Astrocyte (in vitro differentiated cells and primary cell): Measurements from ENCODE around the gene CIC. TPM values are rescaled to one million over a fixed set of nuclear protein-coding genes. Genes with fewer than 3 reads are reported as not detected.
A peak's percentile ranks its signal among the peaks of the same experiment; 100 is the strongest.

Experiments used
- DNase-seq: peaks from one replicate; pipeline ENCODE4 v3.0.0-alpha.2; 2010; ENCODE audit warnings: low read depth
- FAIRE-seq: peaks from 2 replicates; lab custom pipeline; 2011; peaks lifted over from hg19 to GRCh38; lab: Jason Lieb, UNC
- H2AFZ ChIP-seq: 2 replicates; pipeline ENCODE4 v1.6.0; 2012; ENCODE audit warnings: low read depth, low read length, inconsistent platforms
- H3K27ac ChIP-seq: 2 replicates; pipeline ENCODE4 v1.5.1; 2011; ENCODE audit warnings: low read depth, low read length, inconsistent platforms
- H3K27me3 ChIP-seq: 2 replicates; pipeline ENCODE4 v1.6.0; 2011; ENCODE audit warnings: low read length, inconsistent platforms; ENCODE audit not compliant: insufficient read depth
- H3K36me3 ChIP-seq: 2 replicates; pipeline ENCODE4 v1.5.1; 2011; ENCODE audit warnings: low read length, inconsistent platforms; ENCODE audit not compliant: insufficient read depth
- H3K4me1 ChIP-seq: 2 replicates; pipeline ENCODE4 v1.5.1; 2011; ENCODE audit warnings: low read length, inconsistent platforms; ENCODE audit not compliant: insufficient read depth
- H3K4me2 ChIP-seq: 2 replicates; pipeline ENCODE4 v1.6.0; 2012; ENCODE audit warnings: low read length, inconsistent platforms
- H3K4me3 ChIP-seq: 2 replicates; pipeline ENCODE4 v1.5.1; 2011; ENCODE audit warnings: low read depth, mild to moderate bottlenecking, low read length, inconsistent platforms; ENCODE audit not compliant: insufficient read depth
- H3K79me2 ChIP-seq: 2 replicates; pipeline ENCODE4 v1.6.0; 2012; ENCODE audit warnings: mild to moderate bottlenecking, low read length, inconsistent platforms; ENCODE audit not compliant: insufficient read depth
- H3K9ac ChIP-seq: 2 replicates; pipeline ENCODE4 v1.6.0; 2012; ENCODE audit warnings: mild to moderate bottlenecking, low read length, inconsistent platforms
- H3K9me3 ChIP-seq: 2 replicates; pipeline ENCODE4 v1.5.1; 2012; ENCODE audit warnings: low read depth, mild to moderate bottlenecking, low read length, inconsistent platforms; ENCODE audit not compliant: insufficient read depth
- H4K20me1 ChIP-seq: 2 replicates; pipeline ENCODE4 v1.6.0; 2012; ENCODE audit warnings: low read length, inconsistent platforms; ENCODE audit not compliant: insufficient read depth
- H3K27ac Mint-ChIP-seq: one replicate; pipeline ENCODE4 v1.8.0; 2021; ENCODE audit warnings: mild to moderate bottlenecking, mixed read lengths; ENCODE audit not compliant: unreplicated experiment
- H3K27me3 Mint-ChIP-seq: one replicate; pipeline ENCODE4 v1.8.0; 2021; ENCODE audit warnings: low read depth, mixed read lengths; ENCODE audit not compliant: unreplicated experiment
- H3K36me3 Mint-ChIP-seq: one replicate; pipeline ENCODE4 v1.8.0; 2021; ENCODE audit warnings: low read depth, mixed read lengths; ENCODE audit not compliant: unreplicated experiment
- H3K4me1 Mint-ChIP-seq: one replicate; pipeline ENCODE4 v1.8.0; 2021; ENCODE audit warnings: low read depth, mixed read lengths; ENCODE audit not compliant: unreplicated experiment
- H3K4me3 Mint-ChIP-seq: one replicate; pipeline ENCODE4 v1.8.0; 2021; ENCODE audit warnings: mild to moderate bottlenecking, moderate library complexity, mixed read lengths; ENCODE audit not compliant: unreplicated experiment
- H3K9me3 Mint-ChIP-seq: one replicate; pipeline ENCODE4 v1.8.0; 2021; ENCODE audit warnings: mild to moderate bottlenecking, mixed read lengths; ENCODE audit not compliant: unreplicated experiment
- EZH2 ChIP-seq: IDR thresholded peaks from 2 replicates; pipeline ENCODE4 v1.6.1; 2012; ENCODE audit warnings: mild to moderate bottlenecking, low read length, inconsistent platforms; ENCODE audit not compliant: insufficient read depth
- total RNA-seq: library from RNA; stranded (reverse); gene quantifications from 2 replicates; pipeline ENCODE4 v1.2.1, GENCODE V29; 2021
- TF ChIP-seq, protein P1 (sequence below): IDR thresholded peaks from 2 replicates; pipeline ENCODE4 v1.5.1; 2011; ENCODE audit warnings: low read depth, mild to moderate bottlenecking, inconsistent platforms, low read length, moderate library complexity; ENCODE audit not compliant: insufficient read depth

Gene CIC
- total RNA-seq, 1 donor from 2014 or later, result 78.5 TPM

DNA sequence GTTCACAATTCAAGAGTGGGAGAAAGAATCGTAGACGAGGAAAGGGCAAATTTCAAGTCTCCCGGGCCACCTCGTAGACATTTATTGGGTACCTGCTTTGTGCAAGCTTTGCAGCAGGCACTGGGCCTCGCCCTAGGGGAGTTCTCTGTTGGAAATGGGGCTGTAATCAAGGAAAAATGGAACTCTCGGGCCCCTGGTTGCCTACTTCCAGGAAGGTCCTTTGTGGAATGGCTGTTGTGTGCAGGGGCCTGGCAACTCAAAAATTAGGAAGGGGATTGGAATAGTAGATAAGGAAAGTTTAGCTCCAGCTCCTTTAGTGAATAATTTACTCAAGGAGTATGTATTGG lies 48.3 kb upstream of the CIC start:
- H4K20me1 ChIP-seq, result peaks cover 46% of the 10 kb centered on the region
- peaks cover 29% of the 10 kb centered on the region for H3K4me1 ChIP-seq
- no peak for DNase-seq
- H3K9ac ChIP-seq, result peak overlapping the region; percentile 93
- peak overlapping the region; percentile 84 for H3K4me3 ChIP-seq
- H3K27ac ChIP-seq, result peak overlapping the region; percentile 87
- TF ChIP-seq, protein P1, sequence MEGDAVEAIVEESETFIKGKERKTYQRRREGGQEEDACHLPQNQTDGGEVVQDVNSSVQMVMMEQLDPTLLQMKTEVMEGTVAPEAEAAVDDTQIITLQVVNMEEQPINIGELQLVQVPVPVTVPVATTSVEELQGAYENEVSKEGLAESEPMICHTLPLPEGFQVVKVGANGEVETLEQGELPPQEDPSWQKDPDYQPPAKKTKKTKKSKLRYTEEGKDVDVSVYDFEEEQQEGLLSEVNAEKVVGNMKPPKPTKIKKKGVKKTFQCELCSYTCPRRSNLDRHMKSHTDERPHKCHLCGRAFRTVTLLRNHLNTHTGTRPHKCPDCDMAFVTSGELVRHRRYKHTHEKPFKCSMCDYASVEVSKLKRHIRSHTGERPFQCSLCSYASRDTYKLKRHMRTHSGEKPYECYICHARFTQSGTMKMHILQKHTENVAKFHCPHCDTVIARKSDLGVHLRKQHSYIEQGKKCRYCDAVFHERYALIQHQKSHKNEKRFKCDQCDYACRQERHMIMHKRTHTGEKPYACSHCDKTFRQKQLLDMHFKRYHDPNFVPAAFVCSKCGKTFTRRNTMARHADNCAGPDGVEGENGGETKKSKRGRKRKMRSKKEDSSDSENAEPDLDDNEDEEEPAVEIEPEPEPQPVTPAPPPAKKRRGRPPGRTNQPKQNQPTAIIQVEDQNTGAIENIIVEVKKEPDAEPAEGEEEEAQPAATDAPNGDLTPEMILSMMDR, result no peak
- TF ChIP-seq EZH2, result no peak
- H3K9me3 Mint-ChIP-seq, result peaks cover 4% of the 10 kb centered on the region
- no peaks in the 10 kb centered on the region for H3K27me3 Mint-ChIP-seq
- peak overlapping the region; percentile 98 for H3K4me3 Mint-ChIP-seq
- peaks cover 16% of the 10 kb centered on the region for H3K36me3 Mint-ChIP-seq
- peak overlapping the region; percentile 73 for H2AFZ ChIP-seq
- peaks cover 75% of the 10 kb centered on the region for H3K79me2 ChIP-seq
- H3K36me3 ChIP-seq, result peaks cover 9% of the 10 kb centered on the region
- H3K4me1 Mint-ChIP-seq, result peaks cover 28% of the 10 kb centered on the region
- H3K9me3 ChIP-seq, result peaks cover 2% of the 10 kb centered on the region
- FAIRE-seq, result no peak
- peak overlapping the region; percentile 92 for H3K4me2 ChIP-seq
- no peaks in the 10 kb centered on the region for H3K27me3 ChIP-seq
- peak overlapping the region; percentile 97 for H3K27ac Mint-ChIP-seq

DNA sequence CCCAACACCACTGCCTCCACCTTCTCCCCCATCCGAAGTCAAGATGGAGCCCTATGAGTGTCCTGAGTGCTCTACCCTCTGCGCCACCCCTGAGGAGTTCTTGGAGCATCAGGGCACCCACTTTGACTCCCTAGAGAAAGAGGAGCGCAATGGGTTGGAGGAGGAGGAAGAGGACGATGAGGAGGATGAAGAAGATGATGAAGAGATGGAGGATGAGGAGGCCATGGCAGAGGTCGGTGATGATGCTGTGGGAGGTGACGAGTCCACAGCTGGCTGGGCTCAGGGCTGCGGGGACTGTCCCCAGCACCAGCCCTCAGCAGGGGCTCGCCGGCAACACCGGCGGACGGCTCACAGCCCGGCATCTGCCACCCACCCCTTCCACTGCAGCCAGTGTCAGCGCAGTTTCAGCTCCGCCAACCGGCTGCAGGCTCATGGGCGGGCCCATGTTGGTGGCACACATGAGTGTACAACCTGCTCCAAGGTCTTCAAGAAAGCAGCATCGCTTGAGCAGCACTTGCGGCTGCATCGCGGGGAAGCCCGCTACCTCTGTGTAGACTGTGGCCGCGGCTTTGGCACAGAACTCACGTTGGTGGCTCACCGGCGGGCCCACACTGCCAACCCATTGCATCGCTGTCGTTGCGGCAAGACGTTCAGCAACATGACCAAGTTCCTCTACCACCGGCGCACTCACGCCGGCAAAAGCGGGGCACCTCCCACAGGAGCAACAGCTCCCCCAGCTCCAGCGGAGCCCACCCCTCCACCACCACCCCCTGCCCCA lies 43.9 kb upstream of the CIC start:
- Histone ChIP-seq H3K4me3 (no peak overlapping the region), H3K79me2 (peaks cover 89% of the 10 kb centered on the region), H3K4me1 (peaks cover 13% of the 10 kb centered on the region), H3K27ac (no peak overlapping the region), H3K27me3 (no peaks in the 10 kb centered on the region), H3K9ac (no peak overlapping the region), H4K20me1 (peaks cover 80% of the 10 kb centered on the region), H2AFZ (no peak overlapping the region), H3K4me2 (no peak overlapping the region), H3K36me3 (peaks cover 27% of the 10 kb centered on the region), H3K9me3 (peaks cover 2% of the 10 kb centered on the region)
- H3K4me1 Mint-ChIP-seq, result peaks cover 24% of the 10 kb centered on the region
- no peak overlapping the region for H3K27ac Mint-ChIP-seq
- peaks cover 33% of the 10 kb centered on the region for H3K36me3 Mint-ChIP-seq
- FAIRE-seq (no peak), DNase-seq (no peak)
- H3K9me3 Mint-ChIP-seq, result peaks cover under 1% of the 10 kb centered on the region
- H3K27me3 Mint-ChIP-seq, result no peaks in the 10 kb centered on the region
- peak overlapping the region; percentile 71 for H3K4me3 Mint-ChIP-seq
- TF ChIP-seq, protein P1, result no peak
- TF ChIP-seq EZH2, result no peak

DNA sequence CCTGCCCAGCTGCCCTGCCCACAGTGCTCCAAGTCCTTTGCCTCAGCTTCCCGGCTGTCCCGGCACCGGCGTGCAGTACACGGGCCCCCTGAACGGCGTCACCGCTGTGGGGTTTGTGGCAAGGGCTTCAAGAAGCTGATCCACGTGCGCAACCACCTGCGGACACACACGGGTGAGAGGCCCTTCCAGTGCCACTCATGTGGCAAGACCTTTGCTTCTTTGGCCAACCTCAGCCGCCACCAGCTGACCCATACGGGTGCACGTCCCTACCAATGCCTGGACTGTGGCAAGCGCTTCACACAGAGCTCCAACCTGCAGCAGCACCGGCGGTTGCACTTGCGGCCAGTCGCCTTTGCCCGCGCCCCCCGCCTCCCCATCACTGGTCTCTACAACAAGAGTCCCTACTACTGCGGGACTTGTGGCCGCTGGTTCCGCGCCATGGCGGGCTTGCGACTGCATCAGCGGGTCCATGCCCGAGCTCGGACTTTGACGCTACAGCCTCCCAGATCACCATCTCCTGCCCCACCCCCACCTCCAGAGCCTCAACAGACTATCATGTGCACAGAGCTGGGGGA lies 43.2 kb upstream of the CIC start:
- peaks cover 85% of the 10 kb centered on the region for H4K20me1 ChIP-seq
- Mint-ChIP-seq H3K9me3 (no peaks in the 10 kb centered on the region), H3K4me1 (peaks cover 24% of the 10 kb centered on the region), H3K27me3 (no peaks in the 10 kb centered on the region), H3K4me3 (no peak overlapping the region), H3K36me3 (peaks cover 33% of the 10 kb centered on the region), H3K27ac (no peak overlapping the region)
- no peak overlapping the region for H3K27ac ChIP-seq
- peaks cover 2% of the 10 kb centered on the region for H3K9me3 ChIP-seq
- no peak for DNase-seq
- H3K79me2 ChIP-seq, result peaks cover 83% of the 10 kb centered on the region
- no peaks in the 10 kb centered on the region for H3K27me3 ChIP-seq
- peaks cover 29% of the 10 kb centered on the region for H3K36me3 ChIP-seq
- H3K4me3 ChIP-seq, result no peak overlapping the region
- H3K9ac ChIP-seq, result no peak overlapping the region
- peaks cover 13% of the 10 kb centered on the region for H3K4me1 ChIP-seq
- TF ChIP-seq, protein P1, result no peak
- TF ChIP-seq EZH2, result no peak
- H3K4me2 ChIP-seq, result no peak overlapping the region
- no peak overlapping the region for H2AFZ ChIP-seq
- FAIRE-seq, result no peak
